Immature natural killer cell (primary cell): Measurements from ENCODE around the gene FAM53B. TPM values are rescaled to one million over a fixed set of nuclear protein-coding genes. Genes with fewer than 3 reads are reported as not detected.
A peak's percentile ranks its signal among the peaks of the same experiment; 100 is the strongest.

Experiments
- DNase-seq, 3 donors: peaks; one replicate each; pipeline ENCODE4 v3.0.0; 2022; ENCODE audit warnings: mixed read lengths in 1 of 3
- H3K27ac Mint-ChIP-seq, 6 donors: one replicate each; pipeline ENCODE4 v1.8.0; 2020; ENCODE audit warnings: mixed read lengths in 6 of 6, mild to moderate bottlenecking in 5 of 6, inconsistent platforms in 4 of 6, moderate library complexity in 3 of 6
- H3K27me3 Mint-ChIP-seq, 3 donors: one replicate each; pipeline ENCODE4 v1.8.0; 2020 to 2021; ENCODE audit warnings: low read depth in 3 of 3, mild to moderate bottlenecking in 3 of 3, mixed read lengths in 3 of 3, moderate library complexity in 3 of 3, inconsistent platforms in 1 of 3
- H3K36me3 Mint-ChIP-seq, 3 donors: one replicate each; pipeline ENCODE4 v1.8.0; 2020; ENCODE audit warnings: mixed read lengths in 3 of 3, inconsistent platforms in 2 of 3, mild to moderate bottlenecking in 2 of 3
- H3K4me1 Mint-ChIP-seq, 2 donors: one replicate each; pipeline ENCODE4 v1.8.0; 2020; ENCODE audit warnings: inconsistent platforms in 2 of 2, mild to moderate bottlenecking in 2 of 2, mixed read lengths in 2 of 2, moderate library complexity in 1 of 2
- H3K4me3 Mint-ChIP-seq, 5 donors: one replicate each; pipeline ENCODE4 v1.8.0; 2020; ENCODE audit warnings: mild to moderate bottlenecking in 5 of 5, mixed read lengths in 5 of 5, inconsistent platforms in 3 of 5, moderate library complexity in 3 of 5
- H3K9me3 Mint-ChIP-seq, 6 donors: one replicate each; pipeline ENCODE4 v1.8.0; 2020; ENCODE audit warnings: mild to moderate bottlenecking in 6 of 6, mixed read lengths in 6 of 6, inconsistent platforms in 4 of 6, moderate library complexity in 3 of 6
- polyA plus RNA-seq, 3 donors: library from polyadenylated mRNA; unstranded; fragments of 300-500 nt; fragmentation: Illumina TruSeq; gene quantifications; one replicate each; pipeline ENCODE4 v1.2.3, GENCODE V29; 2021

Gene FAM53B
- polyA plus RNA-seq, 3 donors from 2014 or later, result 12.1 to 62.1 (median 23.8) TPM

DNA sequence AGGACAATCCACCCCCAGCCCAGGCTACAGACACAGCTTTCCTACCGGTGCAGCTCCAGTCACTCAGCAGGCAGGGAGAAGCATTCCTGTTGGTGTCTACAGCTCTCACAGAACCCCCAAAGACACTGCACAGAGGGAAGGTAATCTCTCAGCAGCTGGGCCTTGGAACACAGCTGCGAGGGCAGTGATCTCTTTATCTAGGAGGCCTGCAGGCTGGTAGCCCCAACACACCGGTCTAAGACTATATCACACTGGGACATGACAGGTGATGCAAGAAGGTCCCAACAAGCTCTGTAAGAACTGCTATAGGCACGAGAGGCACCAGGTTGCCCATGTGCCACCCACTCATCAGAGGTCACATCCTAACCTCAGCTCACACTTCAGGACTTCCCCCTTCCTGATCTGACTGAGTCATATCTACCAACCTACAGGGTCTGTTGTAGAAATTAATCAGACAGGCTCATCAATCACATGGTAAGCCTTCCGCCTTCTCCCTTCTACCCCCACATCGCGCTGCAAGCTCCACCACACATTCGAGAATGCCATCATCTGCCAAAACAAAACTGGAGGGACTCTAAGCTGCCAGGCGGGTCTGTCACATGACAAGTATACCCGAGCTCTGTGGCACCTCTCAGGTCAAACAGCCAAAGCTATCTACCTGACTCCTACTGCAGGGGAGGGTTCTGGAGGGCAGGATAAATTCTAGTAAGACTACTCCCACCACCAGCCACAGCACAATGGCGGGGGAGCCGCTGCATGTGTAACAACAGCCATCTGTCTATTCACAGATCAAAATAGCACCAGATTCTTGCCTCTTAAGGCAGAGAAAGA is 26.1 kb downstream of the FAM53B start:
- Mint-ChIP-seq H3K9me3 (no peaks in the 10 kb centered on the region), H3K4me3 (peak overlapping the region; percentile 56 to 79 (median 69)), H3K36me3 (no peaks in the 10 kb centered on the region), H3K27me3 (peaks cover 27 to 47% (median 28%) of the 10 kb centered on the region in 3 donors), H3K27ac (peak overlapping the region; percentile 95 to 99 (median 98)), H3K4me1 (peaks cover 97 to 99% of the 10 kb centered on the region in 2 donors)
- DNase-seq, result peak; percentile 85 to 90 (median 86)

DNA sequence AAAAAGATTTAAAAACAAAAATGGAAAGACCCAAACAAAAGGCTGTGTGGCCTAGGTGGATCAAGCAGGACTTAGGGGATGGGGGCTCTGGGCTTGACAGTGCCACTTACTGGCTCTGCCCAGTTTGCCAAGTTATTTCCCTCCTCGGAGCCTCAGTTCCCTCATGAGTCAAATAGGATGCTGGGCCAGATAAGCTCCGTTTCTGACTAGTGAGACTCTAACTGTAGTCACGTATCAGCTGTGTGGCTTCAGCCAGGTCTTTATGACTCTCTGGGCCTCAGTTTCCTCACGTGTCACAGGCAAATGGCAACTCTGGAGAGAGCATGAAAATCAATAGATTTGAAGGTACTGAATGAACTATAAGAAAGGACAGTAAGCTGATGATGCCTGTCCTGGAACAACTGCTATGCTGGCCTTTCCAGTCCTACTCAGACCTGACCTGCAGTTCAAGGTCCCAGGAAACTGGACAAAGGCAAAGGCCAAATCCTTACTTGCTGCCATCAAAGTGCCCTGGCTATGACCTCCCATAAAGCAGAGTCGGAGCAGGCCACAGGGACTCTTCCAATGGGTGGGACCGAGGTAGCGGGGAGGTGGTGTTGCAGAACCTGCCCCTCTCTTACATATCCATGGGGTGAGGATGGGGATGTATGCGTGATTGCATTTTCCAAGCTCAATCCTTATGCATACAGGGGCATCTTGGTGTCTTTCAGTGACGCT is 27.0 kb downstream of the FAM53B start:
- H3K4me1 Mint-ChIP-seq, result peaks cover 96 to 99% of the 10 kb centered on the region in 2 donors
- H3K4me3 Mint-ChIP-seq, result peak overlapping the region; percentile 56 to 79 (median 69)
- DNase-seq, result no peak
- H3K27ac Mint-ChIP-seq, result peak overlapping the region; percentile 95 to 99 (median 98)
- peaks cover 29 to 41% (median 31%) of the 10 kb centered on the region in 3 donors for H3K27me3 Mint-ChIP-seq
- H3K9me3 Mint-ChIP-seq, result no peaks in the 10 kb centered on the region
- H3K36me3 Mint-ChIP-seq, result no peaks in the 10 kb centered on the region

DNA sequence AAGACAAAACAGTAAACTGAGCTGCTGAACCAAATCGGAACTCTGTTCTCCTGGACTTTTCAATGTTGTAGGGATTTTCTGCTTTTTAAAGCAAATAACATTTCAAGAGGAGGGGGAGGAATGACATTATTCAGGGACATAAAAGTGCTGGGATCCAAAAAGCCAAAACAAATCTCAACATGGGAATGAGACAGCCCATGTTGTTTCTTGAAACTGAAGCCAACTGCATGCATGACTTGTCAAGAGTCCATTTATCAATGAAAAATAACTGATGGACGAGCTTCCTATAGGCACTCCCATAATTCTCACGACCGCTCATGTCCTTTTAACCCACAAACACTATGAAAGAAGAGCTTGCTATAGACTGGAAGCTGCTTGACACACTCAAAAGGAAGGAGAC is 27.8 kb downstream of the FAM53B start:
- no peak for DNase-seq
- Mint-ChIP-seq H3K9me3 (no peaks in the 10 kb centered on the region), H3K4me1 (peaks cover 92 to 94% of the 10 kb centered on the region in 2 donors), H3K4me3 (peak overlapping the region; percentile 17 to 79 (median 59)), H3K27ac (peak overlapping the region; percentile 95 to 99 (median 98)), H3K27me3 (peaks cover 29 to 37% (median 29%) of the 10 kb centered on the region in 3 donors), H3K36me3 (no peaks in the 10 kb centered on the region)

DNA sequence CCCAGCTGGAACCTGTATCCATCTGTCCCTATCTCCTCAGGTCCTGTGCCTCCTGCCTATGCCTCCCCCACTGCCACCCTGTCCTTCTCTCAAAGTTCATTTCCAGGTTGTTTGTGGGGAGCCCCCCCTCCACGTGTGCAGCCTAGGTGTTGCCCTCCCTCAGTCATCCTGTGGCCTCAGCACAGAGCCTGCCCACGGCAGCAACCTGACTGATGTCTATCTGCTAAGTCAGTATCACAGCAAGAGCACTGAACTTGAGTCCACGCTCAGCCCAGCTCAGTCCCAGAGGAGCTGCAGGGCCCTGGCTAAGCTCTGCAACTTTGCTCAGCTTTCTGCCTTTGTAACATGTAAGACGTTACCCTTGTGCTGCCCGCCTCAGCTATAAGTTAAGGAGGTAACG is 28.7 kb downstream of the FAM53B start:
- peak overlapping the region; percentile 45 to 79 (median 59) for H3K4me3 Mint-ChIP-seq
- H3K4me1 Mint-ChIP-seq, result peaks cover 92 to 94% of the 10 kb centered on the region in 2 donors
- peak overlapping the region; percentile 95 to 99 (median 98) for H3K27ac Mint-ChIP-seq
- no peaks in the 10 kb centered on the region for H3K36me3 Mint-ChIP-seq
- H3K9me3 Mint-ChIP-seq, result no peaks in the 10 kb centered on the region
- DNase-seq, result peak in 2 of 3 donors; percentile 35 to 48
- peaks cover 25 to 36% (median 26%) of the 10 kb centered on the region in 3 donors for H3K27me3 Mint-ChIP-seq

DNA sequence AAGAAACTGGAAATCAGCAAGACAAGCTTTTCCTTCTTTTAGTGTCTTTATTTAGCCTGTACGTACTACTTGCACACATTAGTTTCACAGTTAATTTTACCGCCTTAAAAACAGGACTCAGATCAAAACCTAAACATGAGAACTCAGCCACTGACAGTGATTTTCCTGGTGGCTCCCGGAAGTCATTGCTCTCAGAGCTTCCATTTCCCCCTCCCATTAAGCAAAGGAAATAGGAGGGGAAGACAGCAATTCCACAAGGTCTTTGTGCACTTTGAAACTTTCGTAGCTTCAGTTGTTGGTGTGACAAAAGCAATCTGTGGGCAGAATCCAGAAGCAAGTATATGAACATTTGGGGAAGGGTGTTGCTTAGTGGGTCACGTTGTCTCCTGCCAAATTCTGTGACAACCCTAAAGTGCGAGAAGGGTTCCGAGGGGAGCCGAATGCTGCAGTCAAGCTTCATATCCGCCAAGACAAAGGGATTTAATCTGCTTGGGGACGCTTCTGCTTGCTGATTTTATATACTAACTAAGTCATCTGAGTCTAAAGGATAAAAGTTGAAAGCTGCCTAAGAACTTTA is 30.4 kb downstream of the FAM53B start:
- Mint-ChIP-seq H3K4me3 (peak overlapping the region in 3 of 5 donors; percentile 26 to 51 (median 51)), H3K9me3 (no peaks in the 10 kb centered on the region), H3K27ac (peak overlapping the region; percentile 84 to 99 (median 91)), H3K36me3 (no peaks in the 10 kb centered on the region), H3K4me1 (peaks cover 92 to 94% of the 10 kb centered on the region in 2 donors), H3K27me3 (peaks cover 18 to 27% (median 23%) of the 10 kb centered on the region in 3 donors)
- no peak for DNase-seq

DNA sequence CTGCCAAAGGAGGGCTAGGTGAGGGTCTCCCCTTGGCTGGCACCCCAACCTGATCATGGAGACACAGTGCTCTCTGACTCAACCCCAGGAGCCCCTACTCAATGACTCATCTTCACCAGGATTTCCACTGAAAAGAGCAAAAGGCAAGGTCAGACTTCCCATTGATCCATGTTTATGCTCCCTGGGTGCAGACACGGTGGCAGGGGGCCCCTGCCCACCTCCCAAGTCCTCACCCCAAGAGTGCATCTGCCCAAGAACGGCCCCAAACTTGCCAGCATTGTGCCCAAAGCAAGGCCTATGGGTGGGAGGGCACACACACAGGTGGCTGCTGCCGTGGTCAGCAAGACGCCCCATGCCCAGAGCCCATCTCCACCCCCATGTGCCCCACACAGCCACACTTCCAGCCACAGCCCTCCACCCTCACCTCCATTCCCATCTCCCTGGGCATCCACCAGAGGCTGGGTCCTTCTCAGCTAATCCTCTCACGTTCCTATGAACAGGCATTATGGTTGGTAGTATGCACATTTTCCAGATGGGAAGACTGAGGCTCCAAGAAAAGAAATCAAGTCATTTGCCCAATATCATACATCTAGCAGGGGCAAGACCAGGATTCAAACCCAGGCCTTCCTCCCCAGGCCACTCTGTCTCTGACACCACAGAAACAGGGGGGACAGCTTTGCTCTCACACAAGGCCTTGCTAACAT is 31.3 kb downstream of the FAM53B start:
- Mint-ChIP-seq H3K36me3 (peaks cover 0 to 4% (median 1%) of the 10 kb centered on the region in 3 donors), H3K27ac (peak overlapping the region; percentile 84 to 99 (median 91)), H3K4me3 (peak overlapping the region in 3 of 5 donors; percentile 0 to 51 (median 45)), H3K27me3 (peaks cover 14 to 22% (median 17%) of the 10 kb centered on the region in 3 donors), H3K9me3 (no peaks in the 10 kb centered on the region), H3K4me1 (peaks cover 92 to 94% of the 10 kb centered on the region in 2 donors)
- DNase-seq, result no peak

DNA sequence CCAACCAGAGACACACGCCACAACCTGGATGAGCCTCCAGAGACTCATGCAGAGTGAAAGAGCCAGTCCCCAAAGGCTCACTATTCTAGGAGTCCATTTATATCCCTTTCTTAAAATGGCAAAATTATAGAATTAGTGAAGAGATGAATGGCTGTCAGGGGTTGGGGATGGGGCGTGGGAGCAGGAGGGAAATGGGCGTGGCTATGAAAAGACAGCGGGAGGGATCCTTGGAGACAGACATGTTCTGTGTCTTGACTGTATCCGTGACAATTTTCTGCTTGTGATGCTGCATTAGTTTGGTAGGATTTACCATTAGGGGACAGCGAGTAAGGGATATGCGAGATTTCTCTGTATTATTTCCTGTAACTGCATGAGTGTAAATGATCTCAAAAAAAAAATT is 33.0 kb downstream of the FAM53B start:
- H3K27ac Mint-ChIP-seq, result peak overlapping the region; percentile 82 to 99 (median 92)
- peaks cover 92 to 94% of the 10 kb centered on the region in 2 donors for H3K4me1 Mint-ChIP-seq
- DNase-seq, result no peak
- H3K27me3 Mint-ChIP-seq, result peaks cover 13 to 15% (median 13%) of the 10 kb centered on the region in 3 donors
- peaks cover 0 to 13% (median 9%) of the 10 kb centered on the region in 3 donors for H3K36me3 Mint-ChIP-seq
- no peaks in the 10 kb centered on the region for H3K9me3 Mint-ChIP-seq
- H3K4me3 Mint-ChIP-seq, result peak overlapping the region in 3 of 5 donors; percentile 2 to 36 (median 14)

DNA sequence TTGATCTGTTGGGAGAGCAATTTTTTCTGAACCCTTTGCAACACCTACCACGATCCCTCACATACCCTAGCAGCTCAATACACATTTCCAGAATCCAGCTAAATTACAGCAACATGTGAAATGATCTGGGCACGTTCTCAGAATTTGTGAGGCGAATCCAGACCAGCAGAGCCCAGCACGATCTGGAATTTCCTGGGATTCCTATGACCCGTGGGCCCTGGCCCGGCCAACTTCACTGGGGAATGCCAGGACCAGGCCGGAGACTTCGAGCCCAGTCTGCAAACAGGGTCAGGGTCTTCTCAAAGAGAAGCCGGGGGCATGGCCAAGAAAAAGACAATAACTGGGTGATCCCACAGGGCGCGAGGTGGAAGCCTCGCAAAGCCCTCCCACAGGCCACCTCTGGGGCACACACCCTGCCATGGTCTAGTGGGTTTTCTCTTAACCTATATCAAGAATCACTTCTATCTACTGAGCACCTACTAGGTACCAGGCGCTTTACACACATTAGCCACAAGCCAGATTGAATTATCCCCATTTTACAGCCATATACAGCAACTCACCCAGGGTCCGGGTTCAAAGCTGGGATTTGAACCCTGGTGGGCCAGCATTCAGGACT is 33.8 kb downstream of the FAM53B start:
- peak overlapping the region; percentile 90 to 99 (median 92) for H3K27ac Mint-ChIP-seq
- peak overlapping the region in 4 of 5 donors; percentile 10 to 58 (median 27) for H3K4me3 Mint-ChIP-seq
- DNase-seq, result no peak
- H3K9me3 Mint-ChIP-seq, result no peaks in the 10 kb centered on the region
- peaks cover 9 to 15% (median 13%) of the 10 kb centered on the region in 3 donors for H3K27me3 Mint-ChIP-seq
- peaks cover 92 to 94% of the 10 kb centered on the region in 2 donors for H3K4me1 Mint-ChIP-seq
- peaks cover 0 to 13% (median 13%) of the 10 kb centered on the region in 3 donors for H3K36me3 Mint-ChIP-seq

DNA sequence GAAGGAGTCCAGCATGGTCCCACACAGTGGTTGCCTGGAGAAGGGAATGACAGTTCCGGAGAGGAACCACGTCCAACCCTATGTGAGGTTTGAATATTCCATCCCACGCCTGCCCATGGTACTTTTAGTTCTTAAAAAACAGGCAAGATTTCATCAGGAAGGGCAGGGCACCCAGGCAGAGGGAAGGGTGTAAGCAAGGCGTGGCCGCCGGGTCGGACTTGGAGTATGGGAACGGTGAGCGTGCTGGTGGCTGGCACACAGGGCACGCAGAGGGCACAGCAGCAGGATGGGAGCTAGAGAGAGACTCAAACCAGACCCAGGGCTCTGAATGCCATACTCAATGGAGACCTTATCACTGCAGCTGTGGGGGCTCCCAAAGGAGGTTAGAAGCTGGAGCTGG is 34.3 kb downstream of the FAM53B start:
- Mint-ChIP-seq H3K9me3 (no peaks in the 10 kb centered on the region), H3K4me3 (peak overlapping the region in 4 of 5 donors; percentile 11 to 40 (median 26)), H3K36me3 (peaks cover 0 to 19% (median 18%) of the 10 kb centered on the region in 3 donors), H3K4me1 (peaks cover 92 to 94% of the 10 kb centered on the region in 2 donors), H3K27me3 (peaks cover 6 to 18% (median 13%) of the 10 kb centered on the region in 3 donors), H3K27ac (peak overlapping the region; percentile 90 to 99 (median 92))
- DNase-seq, result no peak

DNA sequence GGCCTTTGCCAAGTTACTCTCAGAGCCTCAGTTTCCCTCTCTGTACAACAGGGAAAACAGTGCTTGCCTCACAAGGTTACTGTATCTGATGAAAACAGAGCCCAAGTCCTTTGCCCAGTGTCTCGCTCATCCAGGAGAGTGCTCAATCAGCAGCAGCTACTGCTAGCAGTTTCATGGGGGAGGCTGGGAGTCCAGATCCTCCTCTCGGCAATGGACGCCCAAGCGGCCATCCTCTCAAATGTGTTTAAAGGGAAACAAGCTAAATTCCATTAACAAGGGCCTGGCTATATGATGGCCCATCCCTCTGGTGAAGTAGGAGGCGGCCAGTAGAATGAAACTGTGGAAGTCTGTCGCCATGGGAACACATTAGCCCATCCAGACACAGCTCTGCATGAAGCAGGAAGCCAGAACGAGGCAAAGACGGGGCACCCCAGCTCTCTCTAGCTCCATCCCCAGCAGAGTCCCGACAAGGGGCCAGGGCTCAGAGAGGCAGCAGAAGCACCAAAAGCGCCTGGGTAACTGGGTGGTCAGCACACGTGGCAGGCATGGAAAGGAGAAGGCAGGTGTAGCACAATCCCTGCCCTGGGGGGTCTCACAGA is 35.2 kb downstream of the FAM53B start:
- Mint-ChIP-seq H3K36me3 (peaks cover 0 to 27% (median 22%) of the 10 kb centered on the region in 3 donors), H3K27ac (peak overlapping the region; percentile 91 to 99 (median 95)), H3K27me3 (peaks cover 8 to 18% (median 15%) of the 10 kb centered on the region in 3 donors), H3K4me1 (peaks cover 94 to 95% of the 10 kb centered on the region in 2 donors), H3K4me3 (peak overlapping the region; percentile 49 to 75 (median 73)), H3K9me3 (no peaks in the 10 kb centered on the region)
- DNase-seq, result no peak

DNA sequence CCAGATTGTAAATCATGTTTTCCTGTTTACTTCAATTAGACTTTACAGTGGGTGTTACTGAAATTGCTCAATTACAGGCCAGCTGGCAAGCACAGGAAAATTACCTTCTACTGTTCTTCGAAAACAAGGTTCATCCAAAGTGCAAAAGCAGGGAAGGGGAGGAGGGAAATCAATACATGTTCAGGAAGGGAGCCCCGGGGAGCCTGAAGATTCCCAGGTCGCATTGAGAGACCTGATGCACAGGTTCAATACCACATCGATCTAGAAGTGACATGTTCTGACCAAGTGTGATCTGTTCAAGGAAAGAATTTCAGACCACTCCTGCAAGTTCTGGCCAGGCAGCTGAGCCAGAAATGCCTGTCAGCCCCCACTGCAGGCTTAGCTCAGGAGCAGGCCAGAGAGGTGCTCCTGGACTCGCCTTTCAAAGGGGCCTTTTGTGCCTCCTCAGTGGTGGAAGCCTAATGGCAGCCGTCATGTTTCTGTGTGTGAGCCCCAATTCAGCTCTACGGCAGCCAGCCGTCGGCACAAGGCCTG is 35.9 kb downstream of the FAM53B start:
- Mint-ChIP-seq H3K9me3 (no peaks in the 10 kb centered on the region), H3K36me3 (peaks cover 0 to 30% (median 23%) of the 10 kb centered on the region in 3 donors), H3K4me1 (peaks cover 94 to 95% of the 10 kb centered on the region in 2 donors), H3K27me3 (peaks cover 9 to 18% (median 15%) of the 10 kb centered on the region in 3 donors), H3K4me3 (peak overlapping the region; percentile 49 to 75 (median 73)), H3K27ac (peak overlapping the region; percentile 91 to 99 (median 95))
- DNase-seq, result no peak

DNA sequence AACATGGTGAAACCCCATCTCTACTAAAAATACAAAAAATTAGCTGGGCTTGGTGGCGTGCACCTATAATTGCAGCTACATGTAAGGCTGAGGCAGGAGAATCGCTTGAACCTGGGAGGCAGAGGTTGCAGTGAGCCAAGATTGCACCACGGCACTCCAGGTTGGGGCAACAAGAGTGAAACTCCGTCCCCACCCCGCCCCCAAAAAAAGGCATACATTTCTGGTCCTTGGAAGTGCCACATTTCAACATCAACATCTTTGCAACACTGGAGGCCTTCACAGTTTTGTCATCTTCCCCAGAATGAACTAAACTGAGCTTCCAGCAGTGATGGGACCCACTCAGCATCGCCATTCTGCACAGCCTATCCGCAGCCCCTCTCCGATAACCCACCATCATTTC is 36.6 kb downstream of the FAM53B start:
- peak overlapping the region; percentile 49 to 75 (median 73) for H3K4me3 Mint-ChIP-seq

More for the DNA sequence above, 36.6 kb downstream of the FAM53B start:
- Mint-ChIP-seq H3K36me3 (peaks cover 0 to 33% (median 23%) of the 10 kb centered on the region in 3 donors), H3K9me3 (no peaks in the 10 kb centered on the region), H3K27ac (peak overlapping the region; percentile 91 to 99 (median 95)), H3K4me1 (peaks cover 94 to 95% of the 10 kb centered on the region in 2 donors), H3K27me3 (peaks cover 10 to 13% (median 12%) of the 10 kb centered on the region in 3 donors)
- DNase-seq, result no peak
